Measurements from ENCODE around the gene MEIG1.
A peak's percentile ranks its signal among the peaks of the same experiment; 100 is the strongest.
"Not testable (repeated sequence)": the region's sequence is repeated elsewhere in the genome, so short reads cannot be mapped to it uniquely, and the experiment has no call there.

Gene MEIG1, protein sequence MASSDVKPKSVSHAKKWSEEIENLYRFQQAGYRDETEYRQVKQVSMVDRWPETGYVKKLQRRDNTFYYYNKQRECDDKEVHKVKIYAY

DNA sequence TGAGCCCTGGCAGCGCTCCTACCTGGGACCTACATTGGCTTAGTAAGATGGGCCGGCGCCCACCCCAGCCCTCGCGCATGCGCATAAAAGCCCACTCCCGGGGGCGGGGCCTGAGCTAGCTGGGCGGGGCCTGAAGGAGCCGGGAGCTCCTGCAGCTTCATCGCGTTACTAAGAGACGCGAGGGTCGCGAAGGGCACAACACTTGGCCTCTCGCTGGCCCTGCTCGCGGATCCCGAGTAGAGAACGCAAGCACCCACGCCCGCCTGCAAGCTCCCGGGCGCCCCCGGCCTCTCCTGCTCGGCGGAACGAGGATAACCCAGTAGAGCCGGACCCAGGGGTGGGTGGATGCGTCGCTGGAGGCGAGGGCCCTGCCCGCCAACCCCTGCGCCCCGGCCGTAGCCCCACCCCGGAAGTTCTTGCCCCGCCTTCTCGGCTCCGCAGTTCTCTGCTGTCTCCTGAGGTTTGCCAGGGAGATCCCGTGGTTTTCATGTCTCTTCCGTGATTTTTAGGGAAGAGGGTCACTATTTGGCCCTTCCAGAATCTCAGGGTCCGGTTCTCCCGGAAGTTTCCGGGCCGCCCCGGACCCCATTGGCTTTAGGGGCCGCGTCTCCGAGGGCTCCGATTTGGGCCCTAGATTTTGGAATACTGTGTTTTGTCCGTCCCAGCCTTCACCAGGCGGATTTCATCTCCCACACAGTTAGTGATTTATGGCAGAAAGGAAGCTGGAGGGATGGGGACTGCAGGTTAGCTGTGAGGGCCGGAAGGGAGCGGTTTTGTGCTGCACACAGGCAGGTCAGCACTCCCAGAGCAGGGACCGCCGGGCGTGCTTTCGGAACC is at the start of gene MEIG1:
Gene MEIG1 (plus strand): TSS at position 168 of the 837 bp plus-strand sequence. CDS start 7,081 bp downstream, outside the sequence.
- peak within 1 kb of the TSS; percentile 68 for H3K4me3 ChIP-seq (ENCODE audit: low read length)
- TF ChIP-seq ZNF274 (IDR thresholded peaks at IDR 0.05; ENCODE audit: low read depth, low read length), result no peak

GRCh38 chr10:14910953-14911352 is 48.2 kb upstream of the MEIG1 start:
- no peak for TF ChIP-seq ZNF274 (IDR thresholded peaks at IDR 0.05; ENCODE audit: low read depth, low read length)
- H3K4me3 ChIP-seq (ENCODE audit: low read length), result no peak overlapping the region

DNA sequence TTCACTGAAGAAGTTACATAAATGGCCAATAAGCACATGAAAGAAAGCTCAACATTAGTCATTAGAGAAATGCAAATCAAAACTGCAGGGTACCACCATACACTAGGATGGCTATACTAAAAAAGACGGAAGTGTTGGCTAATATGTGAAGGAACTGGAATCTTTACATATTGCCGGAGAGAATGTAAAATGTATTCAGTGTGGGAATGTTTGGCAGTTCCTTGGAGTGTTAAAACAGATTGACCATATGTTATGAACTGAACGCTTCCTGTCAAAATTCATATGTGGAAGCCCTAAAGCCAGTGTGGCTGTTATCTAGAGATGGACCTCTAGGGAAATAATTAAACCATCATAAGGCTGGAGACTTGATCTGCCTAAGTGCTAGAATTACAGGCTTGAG is 47.4 kb upstream of the MEIG1 start:
- no peak for TF ChIP-seq ZNF274 (IDR thresholded peaks at IDR 0.05; ENCODE audit: low read depth, low read length)
- no peak overlapping the region for H3K4me3 ChIP-seq (ENCODE audit: low read length)

- no peak overlapping the region for H3K4me3 ChIP-seq (ENCODE audit: low read length)
- no peak for TF ChIP-seq ZNF274 (IDR thresholded peaks at IDR 0.05; ENCODE audit: low read depth, low read length)
These were observed 42.6 kb upstream of the MEIG1 start for GRCh38 chr10:14916600-14916999.

DNA sequence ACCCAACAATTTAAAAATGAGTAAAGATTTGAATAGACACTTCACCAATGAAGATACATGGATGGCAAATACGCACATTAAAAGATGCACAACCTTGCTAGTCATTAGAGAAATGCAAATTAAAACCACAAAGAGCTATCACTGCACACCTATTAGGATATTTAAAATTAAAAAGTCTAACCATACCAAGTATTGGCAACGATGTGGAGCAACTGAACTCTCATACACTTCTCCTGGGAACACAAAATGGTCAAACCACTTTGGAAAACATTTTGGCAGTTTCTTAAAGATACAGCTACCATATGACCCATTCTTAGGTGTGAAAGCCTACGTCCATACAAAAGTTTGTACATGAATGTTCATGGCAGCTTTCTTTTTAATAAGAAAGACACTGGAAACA is 41.4 kb upstream of the MEIG1 start:
- no peak for TF ChIP-seq ZNF274 (IDR thresholded peaks at IDR 0.05; ENCODE audit: low read depth, low read length)
- H3K4me3 ChIP-seq (ENCODE audit: low read length), result no peak overlapping the region

- TF ChIP-seq ZNF274 (IDR thresholded peaks at IDR 0.05; ENCODE audit: low read depth, low read length), result no peak
- H3K4me3 ChIP-seq (ENCODE audit: low read length), result no peak overlapping the region
These were observed 40.2 kb upstream of the MEIG1 start for GRCh38 chr10:14918964-14919363.

GRCh38 chr10:14924013-14924412 is 35.2 kb upstream of the MEIG1 start:
- H3K4me3 ChIP-seq (ENCODE audit: low read length), result no peak overlapping the region
- TF ChIP-seq ZNF274 (IDR thresholded peaks at IDR 0.05; ENCODE audit: low read depth, low read length), result no peak

DNA sequence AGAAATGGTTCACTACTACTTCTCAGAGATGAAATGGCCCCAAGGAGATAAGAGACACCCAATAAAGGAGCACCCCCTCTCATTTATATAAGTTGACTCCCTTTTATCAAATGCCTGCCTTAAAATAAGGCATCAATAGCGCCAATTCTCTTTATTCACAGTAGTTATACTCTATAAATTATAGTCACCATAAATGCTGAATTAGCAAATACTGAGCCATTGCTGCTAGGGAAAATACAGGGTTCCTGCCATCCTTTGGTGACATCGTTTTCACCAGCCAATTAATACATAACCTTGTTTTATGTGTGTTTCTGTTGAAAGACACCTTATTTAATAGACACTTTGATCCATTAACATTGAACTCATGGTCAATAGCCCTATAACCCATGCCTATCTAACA is 33.9 kb upstream of the MEIG1 start:
- no peak overlapping the region for H3K4me3 ChIP-seq (ENCODE audit: low read length)
- TF ChIP-seq ZNF274 (IDR thresholded peaks at IDR 0.05; ENCODE audit: low read depth, low read length), result no peak

- TF ChIP-seq ZNF274 (IDR thresholded peaks at IDR 0.05; ENCODE audit: low read depth, low read length), result no peak
- H3K4me3 ChIP-seq (ENCODE audit: low read length), result no peak overlapping the region
These were observed 33.1 kb upstream of the MEIG1 start for GRCh38 chr10:14926061-14926470.

DNA sequence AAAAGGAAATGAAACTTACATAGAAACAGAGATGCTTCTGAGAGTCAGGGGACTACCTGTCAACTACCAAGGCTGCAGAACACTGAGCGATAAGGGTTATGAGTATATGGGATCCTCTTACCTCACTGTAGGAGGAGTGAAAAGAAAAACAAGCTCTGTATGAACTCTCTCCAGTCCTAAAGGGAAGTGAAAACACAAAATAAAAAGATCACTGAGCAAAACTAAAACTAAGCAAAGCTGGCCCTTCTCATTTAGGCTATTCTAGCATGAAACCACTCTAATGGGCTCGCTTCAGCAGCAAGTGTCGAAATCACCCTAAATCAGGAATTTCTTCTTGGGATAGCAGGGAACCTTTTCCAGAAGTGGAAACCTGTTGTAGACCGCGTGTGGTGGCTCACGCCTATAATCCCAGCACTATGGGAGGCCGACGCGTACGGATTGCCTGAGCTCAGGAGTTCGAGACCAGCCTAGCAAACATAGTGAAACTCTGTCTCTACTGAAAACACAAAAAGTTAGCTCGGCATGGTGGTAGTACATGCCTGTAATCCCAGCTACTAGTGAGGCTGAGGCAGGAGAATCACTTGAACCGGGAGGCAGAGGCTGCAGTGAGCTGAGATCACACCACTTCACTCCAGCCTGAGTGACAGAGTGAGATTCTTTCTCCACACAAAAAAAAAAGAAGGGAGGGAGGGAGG is 32.3 kb upstream of the MEIG1 start:
- TF ChIP-seq ZNF274 (IDR thresholded peaks at IDR 0.05; ENCODE audit: low read depth, low read length), result no peak
- no peak overlapping the region; the same call in 1 of the 2 replicates for H3K4me3 ChIP-seq (ENCODE audit: low read length)

DNA sequence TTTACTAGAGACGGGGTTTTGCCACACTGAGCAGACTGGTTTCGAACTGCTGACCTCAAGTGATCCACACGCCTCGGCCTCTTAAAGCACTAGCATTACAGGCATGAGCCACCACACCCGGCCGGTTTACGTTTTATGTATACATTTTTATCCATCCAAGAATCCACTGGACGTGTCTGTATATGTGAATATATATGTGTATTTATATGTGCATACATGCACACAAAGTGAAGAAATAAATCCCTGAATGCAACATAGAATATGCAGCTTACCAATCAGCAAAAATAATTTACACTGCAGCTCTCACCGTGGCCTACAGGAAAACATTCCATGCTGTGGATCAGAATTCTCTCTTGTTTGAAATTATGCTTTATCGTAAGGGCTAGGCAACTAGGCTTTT is 28.6 kb upstream of the MEIG1 start:
- TF ChIP-seq ZNF274 (IDR thresholded peaks at IDR 0.05; ENCODE audit: low read depth, low read length), result no peak
- H3K4me3 ChIP-seq (ENCODE audit: low read length), result no peak overlapping the region

GRCh38 chr10:14936584-14936983 is 22.6 kb upstream of the MEIG1 start:
- H3K4me3 ChIP-seq (ENCODE audit: low read length), result no peak overlapping the region
- TF ChIP-seq ZNF274 (IDR thresholded peaks at IDR 0.05; ENCODE audit: low read depth, low read length), result no peak

DNA sequence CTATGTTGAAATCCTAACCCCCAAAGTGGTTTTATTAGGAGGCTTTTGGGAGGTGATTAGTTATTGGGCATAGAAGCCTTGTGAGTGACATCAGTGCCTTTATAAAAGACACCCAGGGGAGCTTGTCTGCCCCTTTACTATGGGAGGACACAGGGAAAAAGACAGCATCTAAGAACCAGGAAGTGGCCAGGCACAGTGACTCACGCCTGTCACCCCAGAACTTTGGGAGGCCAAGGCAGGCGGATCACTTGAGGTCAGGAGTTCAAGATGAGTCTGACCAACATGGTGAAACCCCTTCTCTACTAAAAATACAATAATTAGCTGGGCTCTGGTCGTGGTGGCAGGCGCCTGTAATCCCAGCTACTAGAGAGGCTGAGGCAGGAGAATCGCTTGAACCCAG is 20.2 kb upstream of the MEIG1 start:
- H3K4me3 ChIP-seq (ENCODE audit: low read length), result not testable (repeated sequence)

GRCh38 chr10:14942147-14942949 is 16.8 kb upstream of the MEIG1 start:
- not testable (repeated sequence) for H3K4me3 ChIP-seq (ENCODE audit: low read length)

GRCh38 chr10:14942950-14943338 is 16.2 kb upstream of the MEIG1 start:
- H3K4me3 ChIP-seq (ENCODE audit: low read length), result not testable (repeated sequence)
